Epithelial cell of esophagus (primary cell): Measurements from ENCODE around the gene PRX.
A peak's percentile ranks its signal among the peaks of the same experiment; 100 is the strongest.

Experiments used
- DNase-seq: peaks from one replicate; pipeline ENCODE4 v3.0.0; 2010; ENCODE audit warnings: low read depth
- H3K4me3 ChIP-seq: 2 replicates; pipeline ENCODE4 v1.5.1; 2011; ENCODE audit warnings: mild to moderate bottlenecking, low read length, control low read depth
- CTCF ChIP-seq: IDR thresholded peaks from 2 replicates; pipeline ENCODE4 v1.5.1; 2011; ENCODE audit warnings: low read depth, mild to moderate bottlenecking, low read length, control low read depth, inconsistent platforms; ENCODE audit not compliant: insufficient read depth; ENCODE audit errors: missing control alignments

PRX gene

GRCh38 chr19:40453151-40453735 is 40.1 kb upstream of the PRX start:
- TF ChIP-seq CTCF: no peak

GRCh38 chr19:40452016-40452415 is 38.8 kb upstream of the PRX start:
- no peak overlapping the region for H3K4me3 ChIP-seq
- TF ChIP-seq CTCF: no peak
- DNase-seq: no peak

More at GRCh38 chr19:40453151-40453735, 40.1 kb upstream of the PRX start:
- no peak overlapping the region for H3K4me3 ChIP-seq
- peak; percentile 59 for DNase-seq

- DNase-seq: no peak
- no peak for TF ChIP-seq CTCF
Observed at GRCh38 chr19:40450664-40451063, 37.5 kb upstream of the PRX start.

GRCh38 chr19:40449506-40449905 is 36.3 kb upstream of the PRX start:
- TF ChIP-seq CTCF: no peak
- no peak for DNase-seq
- H3K4me3 ChIP-seq: no peak overlapping the region

More at GRCh38 chr19:40450664-40451063, 37.5 kb upstream of the PRX start:
- H3K4me3 ChIP-seq: no peak overlapping the region

GRCh38 chr19:40446263-40446784 is 33.1 kb upstream of the PRX start:
- TF ChIP-seq CTCF: no peak
- H3K4me3 ChIP-seq: no peak overlapping the region
- DNase-seq: no peak

GRCh38 chr19:40445780-40446262 is 32.6 kb upstream of the PRX start:
- TF ChIP-seq CTCF: no peak
- no peak overlapping the region for H3K4me3 ChIP-seq
- peak; percentile 70 for DNase-seq

GRCh38 chr19:40444825-40445312 is 31.7 kb upstream of the PRX start:
- DNase-seq: no peak
- no peak for TF ChIP-seq CTCF
- peak overlapping the region; percentile 100 for H3K4me3 ChIP-seq
